Measurements from ENCODE around the gene WASHC2A.
"Not testable (repeated sequence)": the region's sequence is repeated elsewhere in the genome, so short reads cannot be mapped to it uniquely, and the experiment has no call there.

Gene WASHC2A

DNA sequence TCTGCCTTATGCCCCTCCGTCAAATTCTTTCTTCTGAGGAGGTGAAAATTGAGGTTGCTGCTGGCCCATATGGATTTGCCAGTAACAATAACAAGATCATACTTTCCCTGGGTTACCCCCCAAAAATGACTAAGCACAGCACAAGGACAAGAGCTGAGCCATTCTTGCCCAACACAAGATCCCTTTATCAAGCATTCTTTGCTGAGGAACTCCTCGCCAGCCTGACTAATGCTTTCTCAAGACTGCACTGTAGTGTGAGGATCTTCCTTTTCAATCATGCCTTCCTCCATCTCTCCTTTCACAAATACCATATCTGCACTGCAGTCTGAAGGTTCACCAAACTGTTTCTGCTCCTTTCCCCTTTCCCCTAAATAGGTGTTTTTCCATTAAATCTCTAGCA is 92.1 kb downstream of the WASHC2A start:
- DNase-seq: not testable (repeated sequence)

DNA sequence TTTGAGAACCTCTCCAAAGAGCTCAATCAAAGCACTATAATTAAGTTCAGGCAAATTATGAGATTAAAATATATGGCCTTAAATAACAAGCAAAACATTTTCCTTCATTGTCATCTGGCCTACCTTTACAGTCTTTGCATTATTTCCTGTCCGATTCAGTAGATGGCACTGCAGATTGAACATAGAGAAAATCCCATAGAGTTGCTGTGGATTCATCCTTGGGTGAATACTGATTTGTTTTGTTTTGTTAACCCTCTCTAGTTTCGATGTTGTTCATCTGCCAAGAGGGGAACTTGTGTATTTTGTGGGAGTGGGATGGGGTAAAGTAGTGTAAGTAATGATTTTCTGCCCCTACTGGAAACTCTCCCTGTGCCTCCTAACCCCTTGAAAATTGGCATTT is 97.3 kb downstream of the WASHC2A start:
- not testable (repeated sequence) for DNase-seq

DNA sequence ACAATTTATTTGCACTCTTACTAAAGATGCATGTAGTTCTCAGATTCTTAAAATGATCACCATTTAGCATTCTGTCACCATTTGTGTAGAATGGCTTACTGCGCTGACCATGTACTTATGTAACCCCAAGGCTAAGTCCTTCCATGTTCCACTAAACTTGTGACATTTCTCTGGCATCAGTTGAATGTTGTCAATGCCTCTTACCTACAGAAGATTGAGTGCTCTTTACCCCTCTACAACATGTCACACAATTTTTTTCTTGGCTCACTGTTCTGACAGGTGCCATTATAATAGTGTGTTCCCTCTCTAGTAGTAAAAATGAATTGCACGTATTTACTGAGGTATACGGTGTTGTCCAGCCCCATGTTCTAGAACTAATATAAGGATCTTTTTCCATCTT is 100.1 kb downstream of the WASHC2A start:
- not testable (repeated sequence) for DNase-seq

DNA sequence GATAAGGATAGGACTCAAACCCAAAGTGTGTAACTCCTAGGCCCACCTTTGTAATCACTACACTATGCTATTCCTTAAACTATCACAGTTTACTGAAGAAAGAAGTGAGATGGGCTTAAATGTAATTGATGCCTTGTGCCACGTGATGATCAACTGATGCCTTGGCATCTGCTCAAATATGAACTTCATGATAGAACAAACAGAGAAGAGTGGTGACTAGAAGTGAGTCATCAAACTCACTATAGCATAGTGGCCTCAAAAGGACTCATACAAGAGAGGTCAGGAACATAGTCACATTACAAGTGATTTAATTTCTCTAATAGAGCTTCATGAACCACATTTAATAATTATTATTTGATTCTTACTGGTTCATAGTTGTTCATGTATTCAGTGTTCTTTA is 101.8 kb downstream of the WASHC2A start:
- not testable (repeated sequence) for DNase-seq

DNA sequence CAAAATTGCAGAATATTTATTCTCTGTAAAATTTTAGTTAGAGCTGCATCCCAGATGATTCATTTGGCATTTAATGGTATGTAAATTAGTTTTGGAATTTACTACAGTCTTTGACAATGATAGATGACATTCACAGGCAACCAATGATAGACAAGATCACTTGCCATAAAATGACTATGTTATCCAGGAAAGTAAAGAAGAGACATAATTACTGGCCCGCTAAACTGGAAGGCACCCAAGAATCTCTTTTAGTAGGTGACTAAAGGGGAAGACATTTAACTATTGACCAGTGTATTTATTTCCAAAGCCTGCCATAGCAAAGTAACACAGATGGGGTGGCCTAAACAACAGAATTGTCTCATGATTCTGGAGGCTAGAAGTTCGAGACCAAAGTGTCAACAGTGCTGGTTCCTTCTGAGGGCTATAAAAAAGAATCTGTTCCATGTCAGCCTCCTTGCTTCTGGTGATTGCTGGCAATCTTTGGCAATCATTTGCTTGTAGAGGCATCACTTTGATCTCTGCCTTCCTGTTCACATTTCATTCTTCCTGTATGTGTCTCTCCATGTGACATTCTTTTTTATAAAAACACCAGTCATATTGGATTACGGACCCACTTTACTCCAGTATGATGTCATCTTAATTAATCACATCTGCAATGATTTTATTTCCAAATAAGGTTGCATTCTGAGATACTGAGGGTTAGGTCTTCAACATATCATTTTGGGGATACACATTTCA is 107.2 kb downstream of the WASHC2A start:
- not testable (repeated sequence) for DNase-seq

All from activated CD8-positive, alpha-beta memory T cell treated with anti-CD3 and anti-CD28 coated beads, Interleukin-2, amount 50 U/mL, for 4 hours (primary cell).